GM18867 (cell line): ENCODE data around the gene TTLL11.

Experiments used
- ATAC-seq: cut with Tn5 transposase; IDR thresholded peaks from one replicate; pipeline ENCODE4 v1.9.1; 2021; ENCODE audit warnings: mild to moderate bottlenecking, moderate library complexity; ENCODE audit not compliant: unreplicated experiment

TTLL11 gene

GRCh38 chr9:121840838-121841760 lies 252.0 kb downstream of the TTLL11 start:
- no peak for ATAC-seq

GRCh38 chr9:121839726-121840500 lies 253.2 kb downstream of the TTLL11 start:
- ATAC-seq: peak; percentile 84

- ATAC-seq: no peak
Measured at GRCh38 chr9:121838746-121839669, 254.1 kb downstream of the TTLL11 start.

- ATAC-seq: no peak
Measured at GRCh38 chr9:121837113-121837961, 255.8 kb downstream of the TTLL11 start.

- no peak for ATAC-seq
Measured at GRCh38 chr9:121836366-121836885, 256.7 kb downstream of the TTLL11 start.

- no peak for ATAC-seq
Measured at GRCh38 chr9:121835587-121836365, 257.3 kb downstream of the TTLL11 start.

GRCh38 chr9:121833061-121833460 lies 260.0 kb downstream of the TTLL11 start:
- ATAC-seq: no peak

- ATAC-seq: no peak
Measured at GRCh38 chr9:121831869-121832268, 261.2 kb downstream of the TTLL11 start.

GRCh38 chr9:121830441-121831140 lies 262.5 kb downstream of the TTLL11 start:
- ATAC-seq: no peak

GRCh38 chr9:121827251-121827967 lies 265.7 kb downstream of the TTLL11 start:
- ATAC-seq: no peak

GRCh38 chr9:121826711-121827110 lies 266.4 kb downstream of the TTLL11 start:
- ATAC-seq: no peak

- ATAC-seq: no peak
Measured at GRCh38 chr9:121825031-121825691, 267.9 kb downstream of the TTLL11 start.

GRCh38 chr9:121824651-121825030 lies 268.5 kb downstream of the TTLL11 start:
- no peak for ATAC-seq

- no peak for ATAC-seq
Measured at GRCh38 chr9:121823451-121824169, 269.5 kb downstream of the TTLL11 start.

GRCh38 chr9:121822093-121823085 lies 270.7 kb downstream of the TTLL11 start:
- no peak for ATAC-seq
